ENCODE measurements around the gene ATPAF2. TPM values are rescaled to one million over a fixed set of nuclear protein-coding genes. Genes with fewer than 3 reads are reported as not detected.

The ATPAF2 gene
- total and polyA plus RNA-seq, 2 experiments from 2014 or later = 17.0 to 21.9 TPM

DNA sequence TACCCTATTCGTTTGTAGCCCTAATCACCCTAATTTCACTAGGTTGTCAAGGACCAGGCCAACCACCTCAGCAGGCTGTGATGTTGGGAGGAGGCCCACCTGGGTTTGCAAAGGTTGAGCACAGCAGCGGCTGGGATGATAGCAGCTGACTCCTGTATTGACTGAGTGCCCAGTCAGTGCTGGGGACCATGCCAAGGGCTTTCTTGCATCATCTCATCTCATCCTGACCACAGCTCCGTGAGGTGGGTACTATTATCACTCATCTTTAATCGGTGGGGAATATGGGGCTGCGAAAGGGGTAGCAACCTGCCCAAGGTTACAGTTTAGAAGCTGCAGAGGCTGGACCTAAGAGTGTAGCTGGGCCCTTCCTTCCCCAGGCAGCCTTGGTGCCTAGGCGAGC is 11.7 kb downstream of the ATPAF2 start:
- Histone ChIP-seq H3K4me1 (ENCODE audit: insufficient read depth) (peaks cover 23% of the 10 kb centered on the region), H3K9me2 (ENCODE audit: insufficient read depth) (no peaks in the 10 kb centered on the region), H3K27ac (no peak overlapping the region), H3K9me3 (ENCODE audit: low read depth) (no peaks in the 10 kb centered on the region), H4K20me1 (ENCODE audit: insufficient read depth) (no peaks in the 10 kb centered on the region), H3K4me2 (ENCODE audit: unreplicated experiment) (no peak overlapping the region), H3K36me3 (ENCODE audit: low read depth) (no peaks in the 10 kb centered on the region), H3K27me3 (replicated peaks; ENCODE audit: insufficient read depth) (no peaks in the 10 kb centered on the region), H3F3A (ENCODE audit: insufficient read depth) (peaks cover 13% of the 10 kb centered on the region; the same call in 1 of the 2 replicates), H3K79me2 (ENCODE audit: insufficient read depth) (peaks cover under 1% of the 10 kb centered on the region; the same call in 1 of the 2 replicates), H3K4me3 (no peak overlapping the region), H2AFZ (no peak overlapping the region), H3K9ac (peak overlapping the region; percentile 59; the same call in 1 of the 2 replicates)
- in situ Hi-C loops (cut with MboI) = loop anchor here (10.0 to 25.0 kb wide), 2 partner anchors 132 to 340 kb away; partner anchors contain the start of gene RAI1
- 63 to 68% methylated on average over 6 of the region's 6 CpGs for WGBS, 2 experiments (ENCODE audit: low coverage in 1 of 2, low lambda C conversion rate in 2 of 2, missing lambda C conversion rate in 2 of 2)
- no peak for TF ChIP-seq EZH2phosphoT487 (IDR thresholded peaks at IDR 0.05; ENCODE audit: insufficient read depth, low read depth)
- no peak for TF ChIP-seq EZH2 (IDR thresholded peaks at IDR 0.05; ENCODE audit: insufficient read depth, poor library complexity, severe bottlenecking)
- DNase-seq = no peak

DNA sequence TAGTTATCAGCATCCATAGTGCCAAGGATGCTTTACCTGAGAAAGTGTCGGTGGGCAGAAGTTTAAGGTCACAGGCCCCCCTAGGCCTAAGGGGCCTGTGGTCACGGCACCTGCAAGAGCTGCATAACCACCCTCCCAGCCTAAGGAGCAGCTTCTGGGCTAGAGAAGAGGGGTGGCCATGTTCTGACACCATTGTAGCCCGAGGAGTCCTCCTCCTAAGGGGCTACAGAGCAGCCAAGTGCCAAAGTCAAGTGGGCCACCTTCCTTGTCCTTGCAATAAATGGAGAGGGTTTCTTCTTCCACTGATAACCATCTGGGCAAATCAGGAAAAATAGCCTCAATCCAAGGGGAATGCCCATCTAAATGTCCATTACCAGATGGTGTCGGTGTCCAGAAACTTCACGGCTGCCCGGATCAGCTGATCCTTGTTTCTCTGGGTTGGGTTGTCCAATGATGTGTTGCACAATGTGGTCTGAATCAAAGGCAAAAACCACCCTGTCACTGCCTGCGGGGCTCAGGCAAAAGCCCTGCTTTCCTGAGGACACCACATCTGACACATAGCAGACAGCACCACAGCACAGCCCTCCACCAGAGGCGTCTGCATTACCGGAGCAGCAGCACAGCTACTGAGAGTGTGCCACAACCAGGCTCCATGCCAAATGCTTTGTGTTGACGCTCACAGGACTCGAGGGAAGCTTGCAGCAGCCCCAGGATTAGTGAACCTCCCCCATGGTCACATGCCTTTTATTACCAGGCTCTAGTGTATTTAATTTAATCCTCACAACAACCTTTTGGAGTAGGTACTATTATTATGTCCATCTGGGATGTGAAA is 12.8 kb downstream of the ATPAF2 start:
- in situ Hi-C loops (cut with MboI) = loop anchor here (10.0 to 25.0 kb wide), 2 partner anchors 131 to 339 kb away; partner anchors contain the start of gene RAI1
- Histone ChIP-seq H3K9ac (peak overlapping the region; percentile 59), H4K20me1 (ENCODE audit: insufficient read depth) (no peaks in the 10 kb centered on the region), H3K79me2 (ENCODE audit: insufficient read depth) (no peaks in the 10 kb centered on the region; the same call in 1 of the 2 replicates), H3K4me2 (ENCODE audit: unreplicated experiment) (peak overlapping the region; percentile 63), H3K9me2 (ENCODE audit: insufficient read depth) (no peaks in the 10 kb centered on the region), H3K4me1 (ENCODE audit: insufficient read depth) (peaks cover 23% of the 10 kb centered on the region), H3K4me3 (no peak overlapping the region), H3K9me3 (ENCODE audit: low read depth) (no peaks in the 10 kb centered on the region), H3K27ac (peak overlapping the region; percentile 87), H3K27me3 (replicated peaks; ENCODE audit: insufficient read depth) (no peaks in the 10 kb centered on the region), H2AFZ (no peak overlapping the region), H3K36me3 (ENCODE audit: low read depth) (no peaks in the 10 kb centered on the region), H3F3A (ENCODE audit: insufficient read depth) (peaks cover 13% of the 10 kb centered on the region; the same call in 1 of the 2 replicates)
- 28 to 29% methylated on average over 10 to 11 of the region's 11 CpGs for WGBS, 2 experiments (ENCODE audit: low coverage in 1 of 2, low lambda C conversion rate in 2 of 2, missing lambda C conversion rate in 2 of 2)
- DNase-seq = peak; percentile 97
- TF ChIP-seq EZH2 (IDR thresholded peaks at IDR 0.05; ENCODE audit: insufficient read depth, poor library complexity, severe bottlenecking) (no peak), EZH2phosphoT487 (IDR thresholded peaks at IDR 0.05; ENCODE audit: insufficient read depth, low read depth) (no peak)

DNA sequence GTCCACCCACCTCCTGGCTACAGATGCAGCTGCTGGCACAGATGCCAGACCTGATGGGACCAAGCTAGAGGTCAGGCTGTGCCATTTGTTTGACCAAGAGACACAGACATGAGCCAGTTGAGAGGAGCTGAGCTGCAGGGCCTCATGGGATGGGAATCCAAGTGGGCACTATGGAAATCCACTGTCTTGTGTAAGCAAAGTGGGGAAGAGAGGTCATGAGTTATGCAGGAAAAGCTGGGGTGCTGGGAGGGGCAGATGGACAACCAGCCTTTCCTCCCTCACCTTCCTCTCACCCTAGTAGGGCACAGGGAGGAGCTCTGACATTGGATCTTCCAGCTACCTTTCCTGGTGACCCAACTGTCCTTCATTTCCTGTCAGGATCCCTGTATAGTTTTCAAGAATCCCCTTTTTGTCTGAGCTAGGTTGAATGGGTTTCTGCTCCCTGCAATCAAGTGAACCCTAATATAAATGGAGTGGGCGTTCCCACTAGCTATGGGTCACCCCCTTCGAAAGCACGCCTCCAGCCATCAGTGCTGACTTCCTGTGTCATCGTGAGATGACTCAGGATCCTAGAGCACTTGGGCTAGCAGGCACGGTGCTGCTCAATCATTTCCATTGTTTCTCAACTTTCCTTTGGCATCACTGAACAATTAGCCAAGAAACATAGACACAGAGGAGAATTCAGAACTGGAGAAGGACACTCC is 13.6 kb downstream of the ATPAF2 start:
- Histone ChIP-seq H3K9me3 (ENCODE audit: low read depth) (no peaks in the 10 kb centered on the region), H3K9me2 (ENCODE audit: insufficient read depth) (no peaks in the 10 kb centered on the region), H3F3A (ENCODE audit: insufficient read depth) (peaks cover 13% of the 10 kb centered on the region; the same call in 1 of the 2 replicates), H3K27me3 (replicated peaks; ENCODE audit: insufficient read depth) (no peaks in the 10 kb centered on the region), H3K4me1 (ENCODE audit: insufficient read depth) (peaks cover 23% of the 10 kb centered on the region), H3K4me3 (no peak overlapping the region), H3K36me3 (ENCODE audit: low read depth) (no peaks in the 10 kb centered on the region), H3K9ac (peak overlapping the region; percentile 59), H3K4me2 (ENCODE audit: unreplicated experiment) (peak overlapping the region; percentile 63), H3K27ac (peak overlapping the region; percentile 87), H2AFZ (no peak overlapping the region), H4K20me1 (ENCODE audit: insufficient read depth) (no peaks in the 10 kb centered on the region), H3K79me2 (ENCODE audit: insufficient read depth) (no peaks in the 10 kb centered on the region; the same call in 1 of the 2 replicates)
- WGBS, 2 experiments (ENCODE audit: low coverage in 1 of 2, low lambda C conversion rate in 2 of 2, missing lambda C conversion rate in 2 of 2) = 12% methylated on average over 5 of the region's 5 CpGs
- in situ Hi-C loops (cut with MboI) = loop anchor here (10.0 to 25.0 kb wide), 2 partner anchors 131 to 338 kb away; partner anchors contain the start of gene RAI1
- peak; percentile 94 for DNase-seq
- TF ChIP-seq EZH2 (IDR thresholded peaks at IDR 0.05; ENCODE audit: insufficient read depth, poor library complexity, severe bottlenecking) = no peak
- TF ChIP-seq EZH2phosphoT487 (IDR thresholded peaks at IDR 0.05; ENCODE audit: insufficient read depth, low read depth) = no peak

DNA sequence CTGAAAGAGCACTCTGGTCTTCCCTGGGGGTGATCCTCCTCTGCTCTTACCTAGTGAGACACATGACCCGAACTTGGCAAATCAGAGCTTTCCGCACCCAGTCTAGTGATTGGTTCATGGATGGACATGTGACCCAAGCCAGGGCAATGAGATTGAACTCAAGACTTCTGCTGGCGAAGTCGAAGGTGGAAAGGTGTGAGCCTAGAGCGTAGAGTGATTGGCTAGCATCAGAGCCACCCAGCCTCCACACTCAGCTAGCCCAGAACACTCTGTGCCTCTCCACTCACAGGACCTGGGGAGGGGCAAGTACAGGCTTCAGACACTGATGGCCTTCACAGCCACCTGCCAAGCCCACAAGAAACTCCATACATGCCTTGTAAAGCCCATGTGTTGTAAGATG is 17.6 kb downstream of the ATPAF2 start:
- Histone ChIP-seq H3K4me2 (ENCODE audit: unreplicated experiment) (no peak overlapping the region), H3K36me3 (ENCODE audit: low read depth) (no peaks in the 10 kb centered on the region), H3K9me3 (ENCODE audit: low read depth) (no peaks in the 10 kb centered on the region), H3F3A (ENCODE audit: insufficient read depth) (peaks cover 4% of the 10 kb centered on the region; the same call in 1 of the 2 replicates), H3K4me1 (ENCODE audit: insufficient read depth) (peaks cover 13% of the 10 kb centered on the region), H3K9me2 (ENCODE audit: insufficient read depth) (no peaks in the 10 kb centered on the region), H3K4me3 (no peak overlapping the region), H3K27me3 (replicated peaks; ENCODE audit: insufficient read depth) (no peaks in the 10 kb centered on the region), H3K27ac (no peak overlapping the region), H2AFZ (no peak overlapping the region), H4K20me1 (ENCODE audit: insufficient read depth) (no peaks in the 10 kb centered on the region), H3K9ac (no peak overlapping the region), H3K79me2 (ENCODE audit: insufficient read depth) (no peaks in the 10 kb centered on the region)
- DNase-seq = no peak
- TF ChIP-seq EZH2phosphoT487 (IDR thresholded peaks at IDR 0.05; ENCODE audit: insufficient read depth, low read depth) = no peak
- 92 to 97% methylated on average over 5 of the region's 5 CpGs for WGBS, 2 experiments (ENCODE audit: low coverage in 1 of 2, low lambda C conversion rate in 2 of 2, missing lambda C conversion rate in 2 of 2)
- in situ Hi-C loops (cut with MboI) = loop anchor here (10.0 kb wide), 1 partner anchor 127 kb away; no protein-coding TSS in a partner anchor

Measured in GM23248 (cell line).